GM12874 (cell line): ENCODE measurements around the gene OR2M3.
A peak's percentile ranks its signal among the peaks of the same experiment; 100 is the strongest.

Source experiments
- TF ChIP-seq, protein P1 (sequence below): IDR thresholded peaks from 2 replicates; pipeline ENCODE4 v1.5.1; 2011; ENCODE audit warnings: low read depth, mild to moderate bottlenecking, control low read depth, low read length, moderate library complexity; ENCODE audit not compliant: insufficient read depth

OR2M3 gene

GRCh38 chr1:248231117-248231516, 34.1 kb downstream of the OR2M3 start, which contains the start of gene OR2M4:
Gene OR2M4, plus strand, starts transcription at chr1:248231417. Its CDS starts 7,512 bp downstream, at chr1:248238929.
- TF ChIP-seq, protein P1, sequence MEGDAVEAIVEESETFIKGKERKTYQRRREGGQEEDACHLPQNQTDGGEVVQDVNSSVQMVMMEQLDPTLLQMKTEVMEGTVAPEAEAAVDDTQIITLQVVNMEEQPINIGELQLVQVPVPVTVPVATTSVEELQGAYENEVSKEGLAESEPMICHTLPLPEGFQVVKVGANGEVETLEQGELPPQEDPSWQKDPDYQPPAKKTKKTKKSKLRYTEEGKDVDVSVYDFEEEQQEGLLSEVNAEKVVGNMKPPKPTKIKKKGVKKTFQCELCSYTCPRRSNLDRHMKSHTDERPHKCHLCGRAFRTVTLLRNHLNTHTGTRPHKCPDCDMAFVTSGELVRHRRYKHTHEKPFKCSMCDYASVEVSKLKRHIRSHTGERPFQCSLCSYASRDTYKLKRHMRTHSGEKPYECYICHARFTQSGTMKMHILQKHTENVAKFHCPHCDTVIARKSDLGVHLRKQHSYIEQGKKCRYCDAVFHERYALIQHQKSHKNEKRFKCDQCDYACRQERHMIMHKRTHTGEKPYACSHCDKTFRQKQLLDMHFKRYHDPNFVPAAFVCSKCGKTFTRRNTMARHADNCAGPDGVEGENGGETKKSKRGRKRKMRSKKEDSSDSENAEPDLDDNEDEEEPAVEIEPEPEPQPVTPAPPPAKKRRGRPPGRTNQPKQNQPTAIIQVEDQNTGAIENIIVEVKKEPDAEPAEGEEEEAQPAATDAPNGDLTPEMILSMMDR = no peak

DNA sequence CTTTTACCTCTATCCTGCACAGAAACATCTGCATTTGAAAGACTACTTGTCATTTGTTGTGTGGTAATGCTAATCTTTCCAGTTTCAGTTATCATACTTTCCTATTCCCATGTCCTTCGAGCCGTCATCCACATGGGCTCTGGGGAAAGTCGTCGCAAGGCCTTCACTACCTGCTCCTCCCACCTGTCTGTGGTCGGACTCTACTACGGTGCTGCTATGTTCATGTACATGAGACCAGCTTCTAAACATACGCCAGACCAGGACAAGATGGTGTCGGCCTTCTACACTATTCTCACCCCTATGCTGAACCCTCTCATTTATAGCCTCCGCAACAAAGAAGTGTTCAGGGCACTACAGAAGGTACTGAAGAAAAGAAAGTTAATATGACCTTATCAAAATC, 42.4 kb downstream of the OR2M3 start:
- TF ChIP-seq, protein P1 = no peak

- TF ChIP-seq, protein P1 = peak; percentile 79
Measured at GRCh38 chr1:248243204-248243603, 46.1 kb downstream of the OR2M3 start.
